GM20431 (cell line): ENCODE measurements around the gene DUS3L.

Source experiments
- in situ Hi-C: fragments of 300-500 bp; cut with MseI, MboI; formaldehyde crosslinking; loops from one replicate; pipeline ENCODE4 v1.15.0; 2020; ENCODE audit warnings: low sequenced_read_pairs; ENCODE audit not compliant: unreplicated experiment

The DUS3L gene, protein sequence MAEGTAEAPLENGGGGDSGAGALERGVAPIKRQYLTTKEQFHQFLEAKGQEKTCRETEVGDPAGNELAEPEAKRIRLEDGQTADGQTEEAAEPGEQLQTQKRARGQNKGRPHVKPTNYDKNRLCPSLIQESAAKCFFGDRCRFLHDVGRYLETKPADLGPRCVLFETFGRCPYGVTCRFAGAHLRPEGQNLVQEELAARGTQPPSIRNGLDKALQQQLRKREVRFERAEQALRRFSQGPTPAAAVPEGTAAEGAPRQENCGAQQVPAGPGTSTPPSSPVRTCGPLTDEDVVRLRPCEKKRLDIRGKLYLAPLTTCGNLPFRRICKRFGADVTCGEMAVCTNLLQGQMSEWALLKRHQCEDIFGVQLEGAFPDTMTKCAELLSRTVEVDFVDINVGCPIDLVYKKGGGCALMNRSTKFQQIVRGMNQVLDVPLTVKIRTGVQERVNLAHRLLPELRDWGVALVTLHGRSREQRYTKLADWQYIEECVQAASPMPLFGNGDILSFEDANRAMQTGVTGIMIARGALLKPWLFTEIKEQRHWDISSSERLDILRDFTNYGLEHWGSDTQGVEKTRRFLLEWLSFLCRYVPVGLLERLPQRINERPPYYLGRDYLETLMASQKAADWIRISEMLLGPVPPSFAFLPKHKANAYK

GRCh38 chr19:5790559-5791520 is at the start of gene DUS3L:
TSS of gene DUS3L (minus strand) at chr19:5791163. CDS start at chr19:5791141, 22 bp downstream.
- in situ Hi-C loops = no loop called here

GRCh38 chr19:5839065-5840017 is 48.4 kb upstream of the DUS3L start, which contains the start of gene FUT6:
TSS of gene FUT6 (minus strand) at chr19:5839702. CDS start at chr19:5832567, 7,135 bp downstream.
- in situ Hi-C loops = no loop called here

- in situ Hi-C loops = no loop called here
Observed at GRCh38 chr19:5838353-5839064, 47.5 kb upstream of the DUS3L start.

DNA sequence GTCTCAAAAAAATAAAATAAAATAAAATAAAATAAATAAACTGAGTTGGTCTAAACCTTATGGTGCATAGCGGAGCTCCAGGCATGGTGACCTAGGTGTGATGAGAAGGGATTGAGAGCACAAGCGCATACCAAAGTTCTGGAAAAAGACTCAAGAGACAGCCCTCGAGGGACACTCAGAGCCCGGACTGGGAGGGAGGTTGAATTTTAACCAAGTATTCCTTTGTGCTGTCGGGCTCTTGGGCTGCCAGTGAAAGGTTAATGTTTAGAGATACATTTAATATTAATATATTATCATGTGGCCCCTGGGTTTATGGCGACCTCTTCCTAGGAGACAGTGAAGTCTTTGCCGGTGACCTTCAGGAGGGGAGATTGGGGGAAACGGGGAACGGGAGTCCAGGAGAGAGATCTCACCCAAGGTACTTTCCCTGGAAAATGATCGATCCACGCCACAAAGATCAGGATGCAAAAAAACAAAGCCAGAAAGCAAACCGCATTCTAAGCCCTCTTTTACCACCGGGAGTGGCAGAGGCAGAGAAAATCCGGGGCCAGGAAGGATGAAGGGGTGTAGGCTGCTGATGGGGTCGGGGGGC is 46.9 kb upstream of the DUS3L start:
- in situ Hi-C loops = no loop called here

GRCh38 chr19:5832527-5833216 is 41.7 kb upstream of the DUS3L start:
- in situ Hi-C loops = no loop called here

DNA sequence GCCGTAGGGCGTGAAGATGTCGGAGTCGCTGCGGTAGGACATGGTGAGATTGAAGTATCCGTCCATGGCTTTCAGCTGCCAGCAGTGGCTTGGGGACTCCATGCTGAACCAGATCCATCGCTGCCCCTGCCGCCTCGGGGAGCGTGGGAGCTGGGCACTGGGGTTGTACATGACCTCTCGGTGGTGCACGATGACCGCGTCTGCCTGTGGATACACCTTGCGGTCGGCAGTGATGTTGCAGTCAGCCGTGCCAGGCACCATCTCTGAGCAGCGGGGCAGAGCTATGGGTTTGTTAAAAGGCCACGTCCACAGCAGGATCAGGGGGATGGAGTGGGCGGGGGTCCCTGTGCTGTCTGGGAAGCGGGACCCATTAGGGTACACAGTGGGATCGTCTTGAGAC is 41.1 kb upstream of the DUS3L start:
- in situ Hi-C loops = no loop called here

DNA sequence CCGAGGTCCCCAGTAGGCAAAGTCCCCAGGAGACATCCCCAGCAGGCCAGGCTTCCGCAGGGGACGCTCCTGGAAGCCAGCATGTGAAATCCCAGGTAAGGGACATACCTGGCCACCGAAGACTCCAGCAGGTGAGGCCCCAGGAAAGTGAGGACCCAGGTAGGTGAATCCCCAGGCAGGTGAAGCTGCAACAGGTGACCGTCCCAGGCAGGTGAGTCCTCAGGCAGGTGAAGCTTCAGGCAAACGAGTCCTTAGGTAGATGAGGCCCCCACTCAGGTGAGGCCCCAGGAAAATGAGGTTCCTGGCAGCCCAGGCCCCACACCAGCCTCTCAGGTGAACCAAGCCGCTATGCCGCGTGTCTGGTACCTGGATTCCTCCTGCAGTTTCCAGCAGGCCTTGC is 40.2 kb upstream of the DUS3L start:
- in situ Hi-C loops = no loop called here

DNA sequence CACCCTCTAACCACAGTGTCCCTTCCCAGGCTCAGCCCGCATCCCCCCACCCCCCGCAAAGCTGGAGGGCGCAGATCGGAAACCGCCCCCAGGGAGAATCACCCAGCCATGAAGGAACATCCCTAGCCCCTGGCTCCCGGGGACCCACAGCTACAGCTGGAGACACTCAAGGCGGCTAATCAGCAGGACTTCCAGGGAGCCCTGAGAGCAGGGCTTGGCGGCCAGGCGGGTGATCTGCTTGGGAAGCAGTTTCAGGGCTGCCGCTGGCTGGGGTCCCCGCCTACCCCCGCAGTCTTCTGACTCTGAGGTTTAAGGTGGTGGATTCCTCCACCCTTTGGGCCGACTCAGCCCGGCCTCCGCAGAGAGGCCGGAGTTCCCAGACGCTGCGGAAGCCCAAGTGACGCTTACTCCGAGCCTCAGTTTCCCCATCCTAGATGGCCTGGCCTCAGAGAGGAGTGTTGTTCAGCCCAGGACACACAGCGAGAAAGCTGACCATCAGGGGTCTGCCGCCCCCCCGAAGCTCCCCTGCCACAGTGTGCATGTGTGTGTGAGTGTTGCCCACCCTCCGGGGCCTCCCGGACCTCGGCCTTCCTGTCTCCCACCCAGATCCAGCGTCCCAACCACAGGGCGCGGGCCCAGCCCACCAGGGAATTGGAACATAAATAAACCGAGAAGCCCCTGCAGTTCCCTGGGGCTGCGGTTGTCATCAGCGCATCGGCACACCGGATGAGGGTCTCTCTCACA is 38.8 kb upstream of the DUS3L start:
- in situ Hi-C loops = no loop called here

DNA sequence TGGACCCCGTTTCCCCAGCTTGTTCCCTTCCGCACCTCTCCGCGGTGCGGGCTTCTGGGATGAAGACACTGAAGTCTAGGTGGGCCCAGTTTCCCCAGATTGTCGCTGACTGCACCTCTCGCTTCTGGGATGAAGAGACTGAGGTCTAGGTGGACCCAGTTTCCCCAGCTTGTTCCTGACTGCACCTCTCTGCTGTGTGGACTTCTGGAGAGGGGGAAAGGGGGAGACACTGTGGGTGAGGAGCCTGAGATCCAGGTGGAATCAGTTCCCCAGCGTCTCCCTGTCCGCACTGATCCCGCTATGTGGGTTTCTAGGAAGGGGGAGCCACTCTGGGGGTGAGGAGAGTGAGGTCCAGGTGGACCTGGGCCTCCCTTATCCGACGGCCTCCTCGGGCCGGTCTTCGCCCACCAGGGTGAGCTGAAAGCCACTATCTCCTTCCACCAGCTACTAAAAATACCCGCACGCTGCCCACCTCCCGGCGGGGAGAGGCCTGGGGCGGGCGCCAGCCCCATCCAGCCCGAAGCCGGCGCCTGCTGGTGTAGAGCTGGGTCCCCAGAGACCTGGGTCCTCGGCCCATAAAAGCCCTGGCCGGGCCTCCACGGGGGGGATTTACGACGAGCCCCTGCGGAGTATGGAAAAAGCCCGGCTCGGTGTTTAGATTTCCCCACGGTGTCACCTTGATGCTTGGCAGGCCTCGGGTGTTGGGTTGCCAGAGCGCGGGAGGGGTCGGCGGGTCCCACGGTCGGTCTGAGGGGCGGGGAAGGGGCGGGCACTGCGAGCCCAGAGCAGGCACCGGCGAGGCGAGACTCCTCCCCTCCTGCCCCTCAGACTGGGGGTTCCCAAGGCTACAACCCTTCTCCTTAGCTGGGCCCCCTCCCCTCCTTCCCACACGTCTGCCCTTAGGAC is 38.0 kb upstream of the DUS3L start:
- in situ Hi-C loops = no loop called here

DNA sequence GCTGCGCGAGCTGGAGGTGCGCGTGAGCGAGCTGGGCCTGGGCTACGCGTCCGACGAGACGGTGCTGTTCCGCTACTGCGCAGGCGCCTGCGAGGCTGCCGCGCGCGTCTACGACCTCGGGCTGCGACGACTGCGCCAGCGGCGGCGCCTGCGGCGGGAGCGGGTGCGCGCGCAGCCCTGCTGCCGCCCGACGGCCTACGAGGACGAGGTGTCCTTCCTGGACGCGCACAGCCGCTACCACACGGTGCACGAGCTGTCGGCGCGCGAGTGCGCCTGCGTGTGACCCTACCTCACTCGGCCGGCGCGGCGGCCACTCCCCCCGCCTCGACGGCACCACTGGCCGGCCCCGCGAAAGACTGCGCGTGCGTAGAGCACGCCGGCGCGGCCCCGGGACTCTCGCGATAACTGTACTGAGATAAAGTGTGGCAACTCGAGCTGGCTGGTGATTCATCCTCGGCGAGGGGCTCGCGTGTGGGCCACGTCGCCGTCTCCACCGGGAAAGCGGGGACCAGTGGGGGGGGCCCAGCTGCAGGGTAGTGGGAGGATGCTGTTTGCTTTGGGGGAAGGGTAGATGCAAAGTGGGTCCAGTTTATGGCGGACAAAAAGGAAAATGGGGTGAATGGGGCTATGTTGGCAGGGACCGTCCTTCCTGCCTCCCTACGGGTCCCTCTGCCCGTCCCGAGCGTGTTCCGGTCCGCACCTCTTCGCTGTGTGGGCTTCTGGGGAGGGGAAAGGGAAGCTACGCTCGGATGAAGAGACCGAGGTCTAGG is 37.1 kb upstream of the DUS3L start:
- in situ Hi-C loops = no loop called here

- in situ Hi-C loops = no loop called here
Observed at GRCh38 chr19:5827342-5827890, 36.5 kb upstream of the DUS3L start.

DNA sequence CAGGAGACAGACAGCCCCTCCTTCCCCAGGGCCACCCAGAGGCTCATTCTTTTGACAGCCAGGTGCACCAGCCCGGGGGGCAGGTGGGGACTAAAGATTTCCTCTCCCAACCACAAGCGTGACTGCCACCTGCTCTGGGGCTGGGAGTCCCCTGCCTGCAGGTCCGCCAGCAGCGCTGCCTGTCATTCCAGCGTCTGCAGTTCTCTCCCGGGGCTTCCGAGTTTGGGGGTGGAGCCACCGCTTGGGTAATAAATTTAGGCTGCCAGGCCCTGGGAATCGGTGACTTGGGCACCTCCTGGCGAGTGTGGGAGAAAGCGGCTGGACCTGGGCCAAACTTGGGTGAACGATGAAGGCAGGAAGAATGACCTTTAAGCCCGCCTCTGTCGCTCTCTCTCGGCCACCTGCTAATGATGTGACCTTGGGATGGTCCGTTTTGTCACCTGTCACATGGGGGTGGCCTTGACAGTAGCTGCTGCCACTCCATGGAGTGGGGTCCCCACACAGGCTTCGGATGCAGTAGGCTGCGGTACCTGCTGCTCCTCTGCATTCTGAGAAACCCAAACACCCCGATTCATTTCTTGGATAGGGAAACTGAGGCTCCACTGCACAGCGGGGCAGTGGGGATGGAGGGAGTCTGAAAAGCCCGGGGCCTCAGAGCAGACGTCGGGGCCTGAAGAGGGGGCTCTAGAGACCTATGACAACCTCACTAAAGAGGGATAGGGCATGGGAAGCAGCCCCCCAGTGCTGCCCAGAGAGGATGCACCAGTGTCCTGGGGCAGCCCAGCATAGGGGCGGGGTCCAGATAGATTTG is 35.8 kb upstream of the DUS3L start:
- in situ Hi-C loops = no loop called here

- in situ Hi-C loops = no loop called here
Observed at GRCh38 chr19:5825178-5825577, 34.2 kb upstream of the DUS3L start.

DNA sequence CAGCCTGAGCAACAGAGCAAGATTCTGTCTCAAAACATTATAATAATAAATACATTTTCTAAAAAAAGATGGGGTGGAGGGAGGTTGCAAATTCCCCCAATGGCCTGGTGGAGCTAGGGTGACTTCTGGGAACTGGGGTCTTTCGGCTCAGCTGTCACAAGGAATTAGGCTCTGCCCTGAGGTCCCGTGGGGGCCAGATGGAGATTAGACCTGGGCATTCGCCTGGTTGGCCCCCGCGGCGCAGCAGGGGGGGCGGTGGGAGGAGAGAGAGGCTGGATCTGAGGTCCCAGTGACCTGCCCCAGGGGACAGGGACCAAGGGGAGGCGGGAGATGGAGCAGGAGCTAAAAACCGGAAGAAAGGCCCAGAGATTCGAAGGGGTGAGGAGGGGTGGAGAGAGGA is 33.8 kb upstream of the DUS3L start:
- in situ Hi-C loops = no loop called here
